ENCODE results near the gene ASPN.

Gene ASPN

GRCh38 chr9:92446536-92446935 is 35.8 kb downstream of the ASPN start:
- no peaks in the 10 kb centered on the region for H3K36me3 ChIP-seq (ENCODE audit: control insufficient read depth in 2 of 2, insufficient read depth in 1 of 2, low read length in 2 of 2)
- no peaks in the 10 kb centered on the region for H3K4me1 ChIP-seq (ENCODE audit: control insufficient read depth, insufficient read depth, low read length)
- TF ChIP-seq ZNF26 (tag by site-specific recombination; IDR thresholded peaks at IDR 0.05), result no peak
- TF ChIP-seq, protein P1, sequence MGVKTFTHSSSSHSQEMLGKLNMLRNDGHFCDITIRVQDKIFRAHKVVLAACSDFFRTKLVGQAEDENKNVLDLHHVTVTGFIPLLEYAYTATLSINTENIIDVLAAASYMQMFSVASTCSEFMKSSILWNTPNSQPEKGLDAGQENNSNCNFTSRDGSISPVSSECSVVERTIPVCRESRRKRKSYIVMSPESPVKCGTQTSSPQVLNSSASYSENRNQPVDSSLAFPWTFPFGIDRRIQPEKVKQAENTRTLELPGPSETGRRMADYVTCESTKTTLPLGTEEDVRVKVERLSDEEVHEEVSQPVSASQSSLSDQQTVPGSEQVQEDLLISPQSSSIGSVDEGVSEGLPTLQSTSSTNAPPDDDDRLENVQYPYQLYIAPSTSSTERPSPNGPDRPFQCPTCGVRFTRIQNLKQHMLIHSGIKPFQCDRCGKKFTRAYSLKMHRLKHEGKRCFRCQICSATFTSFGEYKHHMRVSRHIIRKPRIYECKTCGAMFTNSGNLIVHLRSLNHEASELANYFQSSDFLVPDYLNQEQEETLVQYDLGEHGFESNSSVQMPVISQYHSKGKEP (tag by site-specific recombination; IDR thresholded peaks at IDR 0.05), result no peak
- TF ChIP-seq ZNF18 (tag by site-specific recombination; IDR thresholded peaks at IDR 0.05), result no peak
- CTCF ChIA-PET, result interaction anchor here (1.5 kb wide), 1 partner anchor 118 kb away, joined by 5 read pairs; no protein-coding TSS in a partner anchor
- no peak overlapping the region for H3K4me3 ChIP-seq (ENCODE audit: low read depth, low read length)
- no peaks in the 10 kb centered on the region for H3K9me3 ChIP-seq (ENCODE audit: control insufficient read depth, insufficient read depth, low read depth, low read length)
- POLR2A ChIA-PET, result interaction anchor here (0.6 to 0.7 kb wide), 2 partner anchors 72 to 118 kb away, joined by 4 to 5 read pairs; no protein-coding TSS in a partner anchor
- H3K27ac ChIP-seq (ENCODE audit: extremely low read depth, low read depth, low read length), result no peak overlapping the region

GRCh38 chr9:92444841-92445240 is 37.5 kb downstream of the ASPN start:
- Histone ChIP-seq H3K4me3 (ENCODE audit: low read depth, low read length) (no peak overlapping the region), H3K27ac (ENCODE audit: extremely low read depth, low read depth, low read length) (no peak overlapping the region), H3K4me1 (ENCODE audit: control insufficient read depth, insufficient read depth, low read length) (no peaks in the 10 kb centered on the region), H3K9me3 (ENCODE audit: control insufficient read depth, insufficient read depth, low read depth, low read length) (no peaks in the 10 kb centered on the region), H3K36me3 (ENCODE audit: control insufficient read depth in 2 of 2, insufficient read depth in 1 of 2, low read length in 2 of 2) (no peaks in the 10 kb centered on the region)
- TF ChIP-seq, protein P1 (tag by site-specific recombination; IDR thresholded peaks at IDR 0.05), result no peak
- TF ChIP-seq ZIC2 (tag by site-specific recombination; IDR thresholded peaks at IDR 0.05) (0 out of 2 replicates have a peak, but pooled peaks have one; percentile 5), ZNF488 (tag by site-specific recombination; IDR thresholded peaks at IDR 0.05) (no peak)
- ChIA-PET CTCF (interaction anchor here (0.6 to 1.5 kb wide), 4 partner anchors 10 to 305 kb away, joined by 3 to 5 read pairs (median 3); no protein-coding TSS in a partner anchor), POLR2A (no interaction called here)

DNA sequence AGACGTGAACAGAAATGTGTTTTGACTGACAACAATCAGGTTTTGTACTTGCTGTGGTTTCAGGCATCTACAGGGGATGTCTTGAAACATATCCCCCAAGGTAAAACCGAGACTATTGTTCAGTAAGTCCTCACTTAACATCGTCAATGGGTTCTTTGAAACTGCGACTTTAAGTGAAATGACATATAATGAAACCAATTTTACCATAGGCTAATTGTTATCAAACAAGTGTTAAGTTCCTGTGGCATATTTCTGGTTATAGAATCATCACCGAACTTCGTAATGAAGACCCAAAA is 41.6 kb downstream of the ASPN start:
- POLR2A ChIA-PET, result no interaction called here
- Histone ChIP-seq H3K36me3 (ENCODE audit: control insufficient read depth in 2 of 2, insufficient read depth in 1 of 2, low read length in 2 of 2) (no peaks in the 10 kb centered on the region), H3K9me3 (ENCODE audit: control insufficient read depth, insufficient read depth, low read depth, low read length) (no peaks in the 10 kb centered on the region), H3K4me1 (ENCODE audit: control insufficient read depth, insufficient read depth, low read length) (no peaks in the 10 kb centered on the region), H3K4me3 (ENCODE audit: low read depth, low read length) (no peak overlapping the region), H3K27ac (ENCODE audit: extremely low read depth, low read depth, low read length) (no peak overlapping the region)
- TF ChIP-seq ZNF658 (tag by site-specific recombination; IDR thresholded peaks at IDR 0.05), result no peak
- CTCF ChIA-PET, result interaction anchor here (0.9 to 2.5 kb wide), 3 partner anchors 14 to 302 kb away, joined by 3 to 15 read pairs (median 4); no protein-coding TSS in a partner anchor

DNA sequence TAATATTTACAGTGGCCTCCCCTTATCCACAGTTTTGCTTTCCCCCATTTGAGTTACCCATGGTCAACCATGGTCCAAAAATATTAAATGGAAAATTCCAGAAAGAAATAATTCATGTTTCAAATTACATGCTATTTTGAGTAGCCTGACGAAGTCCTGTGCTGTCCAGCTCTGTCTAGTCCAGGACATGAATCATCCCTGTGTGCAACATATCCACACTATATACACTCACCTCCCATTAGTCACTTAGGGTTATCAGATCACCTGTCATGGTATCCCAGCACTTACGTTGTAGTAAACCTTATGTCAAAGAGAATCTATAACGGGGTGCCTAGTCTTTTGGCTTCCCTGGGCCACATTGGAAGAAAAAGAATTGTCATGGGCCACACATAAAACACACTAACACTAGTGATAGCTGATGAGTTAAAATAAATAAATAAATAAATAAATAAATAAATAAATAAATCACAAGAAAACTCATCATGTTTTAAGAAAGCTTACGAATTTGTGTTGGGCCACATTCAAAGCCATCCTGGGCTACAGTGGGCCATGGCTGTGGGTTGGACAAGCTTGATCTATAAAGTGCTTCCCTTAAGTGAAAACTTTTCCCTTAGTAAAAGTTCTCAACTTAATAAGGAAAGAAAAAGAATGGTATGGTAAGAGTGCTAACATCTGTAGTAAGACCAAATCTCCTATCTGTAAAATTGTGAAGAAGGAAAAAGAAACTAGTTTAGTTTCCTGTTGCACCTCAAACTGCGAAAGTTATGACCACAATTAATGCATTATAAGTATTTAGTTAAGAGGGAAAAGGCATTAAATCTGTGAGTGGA is 42.2 kb downstream of the ASPN start:
- Histone ChIP-seq H3K27ac (ENCODE audit: extremely low read depth, low read depth, low read length) (no peak overlapping the region), H3K9me3 (ENCODE audit: control insufficient read depth, insufficient read depth, low read depth, low read length) (no peaks in the 10 kb centered on the region), H3K36me3 (ENCODE audit: control insufficient read depth in 2 of 2, insufficient read depth in 1 of 2, low read length in 2 of 2) (no peaks in the 10 kb centered on the region), H3K4me1 (ENCODE audit: control insufficient read depth, insufficient read depth, low read length) (no peaks in the 10 kb centered on the region), H3K4me3 (ENCODE audit: low read depth, low read length) (no peak overlapping the region)
- POLR2A ChIA-PET, result no interaction called here
- CTCF ChIA-PET, result interaction anchor here (0.9 to 2.5 kb wide), 4 partner anchors 15 to 301 kb away, joined by 3 to 15 read pairs (median 4); no protein-coding TSS in a partner anchor
- TF ChIP-seq ZNF518A (tag by site-specific recombination; conservative IDR thresholded peaks at IDR 0.05; ENCODE audit: low read depth) (peak; percentile 82), ZNF274 (IDR thresholded peaks at IDR 0.05; ENCODE audit: low read length) (no peak), ZNF274 (tag by site-specific recombination; IDR thresholded peaks at IDR 0.05; ENCODE audit: borderline replicate concordance) (no peak), ZNF623 (tag by site-specific recombination; IDR thresholded peaks at IDR 0.05) (peak; percentile 63)
